H7 (cell line): ENCODE results near the gene MROH2B. TPM values are rescaled to one million over a fixed set of nuclear protein-coding genes. Genes with fewer than 3 reads are reported as not detected.
"Not testable (repeated sequence)": the region's sequence is repeated elsewhere in the genome, so short reads cannot be mapped to it uniquely, and the experiment has no call there.

Experiments used
- DNase-seq: peaks from one replicate; pipeline ENCODE4 v3.0.0; 2012
- H3K27me3 ChIP-seq: 2 replicates; pipeline ENCODE4 v1.6.0; 2011; ENCODE audit warnings: mild to moderate bottlenecking, low read length; ENCODE audit not compliant: control insufficient read depth, insufficient read depth
- H3K36me3 ChIP-seq: replicated peaks from 2 replicates; pipeline ENCODE4 v1.5.1; 2011; ENCODE audit warnings: low read length; ENCODE audit not compliant: control insufficient read depth, insufficient read depth
- H3K4me3 ChIP-seq: 2 replicates; pipeline ENCODE4 v1.5.1; 2011; ENCODE audit warnings: low read depth, mild to moderate bottlenecking, control low read depth, low read length, moderate library complexity; ENCODE audit not compliant: insufficient read depth
- total RNA-seq: library from RNA; depleted of rRNA; stranded (reverse); fragments of >200 nt; shearing (Covaris generic); gene quantifications from 2 replicates; pipeline ENCODE4 v1.2.3, GENCODE V29; 2014

The MROH2B gene
- total RNA-seq, 1 experiment from 2014 or later = not detected

- no peak overlapping the region for H3K4me3 ChIP-seq
- DNase-seq = no peak
Measured at GRCh38 chr5:41067714-41068568, 3.2 kb downstream of the MROH2B start.

GRCh38 chr5:41065691-41066335 is 5.3 kb downstream of the MROH2B start:
- DNase-seq = no peak
- Histone ChIP-seq H3K4me3 (no peak overlapping the region), H3K36me3 (no peaks in the 10 kb centered on the region), H3K27me3 (no peaks in the 10 kb centered on the region)

More at GRCh38 chr5:41067714-41068568, 3.2 kb downstream of the MROH2B start:
- H3K27me3 ChIP-seq = no peaks in the 10 kb centered on the region
- no peaks in the 10 kb centered on the region for H3K36me3 ChIP-seq

- Histone ChIP-seq H3K27me3 (no peaks in the 10 kb centered on the region), H3K4me3 (no peak overlapping the region), H3K36me3 (no peaks in the 10 kb centered on the region)
- DNase-seq = no peak
Measured at GRCh38 chr5:41057940-41058339, 13.2 kb downstream of the MROH2B start.

GRCh38 chr5:41057231-41057630 is 13.9 kb downstream of the MROH2B start:
- no peaks in the 10 kb centered on the region for H3K36me3 ChIP-seq
- no peaks in the 10 kb centered on the region for H3K27me3 ChIP-seq
- no peak for DNase-seq
- no peak overlapping the region for H3K4me3 ChIP-seq

- H3K27me3 ChIP-seq = no peaks in the 10 kb centered on the region
- no peak for DNase-seq
- no peak overlapping the region for H3K4me3 ChIP-seq
- H3K36me3 ChIP-seq = no peaks in the 10 kb centered on the region
Measured at GRCh38 chr5:41048986-41049385, 22.2 kb downstream of the MROH2B start.

- no peaks in the 10 kb centered on the region for H3K36me3 ChIP-seq
- no peak for DNase-seq
- H3K4me3 ChIP-seq = no peak overlapping the region
- no peaks in the 10 kb centered on the region for H3K27me3 ChIP-seq
Measured at GRCh38 chr5:41043109-41043747, 27.9 kb downstream of the MROH2B start.

GRCh38 chr5:41032973-41033372 is 38.2 kb downstream of the MROH2B start:
- no peak overlapping the region for H3K4me3 ChIP-seq
- H3K36me3 ChIP-seq = no peaks in the 10 kb centered on the region
- DNase-seq = no peak

GRCh38 chr5:41022600-41022999 is 48.5 kb downstream of the MROH2B start:
- not testable (repeated sequence) for DNase-seq

More at GRCh38 chr5:41032973-41033372, 38.2 kb downstream of the MROH2B start:
- H3K27me3 ChIP-seq = no peaks in the 10 kb centered on the region

GRCh38 chr5:41012318-41012717 is 58.8 kb downstream of the MROH2B start:
- no peak overlapping the region for H3K4me3 ChIP-seq
- DNase-seq = no peak

More at GRCh38 chr5:41022600-41022999, 48.5 kb downstream of the MROH2B start:
- not testable (repeated sequence) for H3K27me3 ChIP-seq, H3K36me3 ChIP-seq, H3K4me3 ChIP-seq

GRCh38 chr5:41010572-41010971 is 60.6 kb downstream of the MROH2B start:
- no peaks in the 10 kb centered on the region for H3K27me3 ChIP-seq
- no peak overlapping the region for H3K4me3 ChIP-seq
- DNase-seq = no peak
- H3K36me3 ChIP-seq = no peaks in the 10 kb centered on the region

More at GRCh38 chr5:41012318-41012717, 58.8 kb downstream of the MROH2B start:
- H3K27me3 ChIP-seq = no peaks in the 10 kb centered on the region
- no peaks in the 10 kb centered on the region for H3K36me3 ChIP-seq

GRCh38 chr5:41009232-41009631 is 61.9 kb downstream of the MROH2B start:
- no peaks in the 10 kb centered on the region for H3K27me3 ChIP-seq
- no peak for DNase-seq
- no peaks in the 10 kb centered on the region for H3K36me3 ChIP-seq
- no peak overlapping the region for H3K4me3 ChIP-seq

- DNase-seq = no peak
- Histone ChIP-seq H3K36me3 (no peaks in the 10 kb centered on the region), H3K4me3 (no peak overlapping the region), H3K27me3 (no peaks in the 10 kb centered on the region)
Measured at GRCh38 chr5:41004931-41005330, 66.2 kb downstream of the MROH2B start.

- H3K4me3 ChIP-seq = no peak overlapping the region
- no peak for DNase-seq
- H3K36me3 ChIP-seq = no peaks in the 10 kb centered on the region
- H3K27me3 ChIP-seq = no peaks in the 10 kb centered on the region
Measured at GRCh38 chr5:41003670-41004376, 67.3 kb downstream of the MROH2B start.

GRCh38 chr5:40999966-41000365 is 71.2 kb downstream of the MROH2B start:
- no peak for DNase-seq
- Histone ChIP-seq H3K4me3 (no peak overlapping the region), H3K27me3 (no peaks in the 10 kb centered on the region), H3K36me3 (no peaks in the 10 kb centered on the region)
